Measurements from ENCODE around the gene LVRN. TPM values are rescaled to one million over a fixed set of nuclear protein-coding genes. Genes with fewer than 3 reads are reported as not detected.

LVRN gene
- polyA plus RNA-seq, 3 donors = not detected

DNA sequence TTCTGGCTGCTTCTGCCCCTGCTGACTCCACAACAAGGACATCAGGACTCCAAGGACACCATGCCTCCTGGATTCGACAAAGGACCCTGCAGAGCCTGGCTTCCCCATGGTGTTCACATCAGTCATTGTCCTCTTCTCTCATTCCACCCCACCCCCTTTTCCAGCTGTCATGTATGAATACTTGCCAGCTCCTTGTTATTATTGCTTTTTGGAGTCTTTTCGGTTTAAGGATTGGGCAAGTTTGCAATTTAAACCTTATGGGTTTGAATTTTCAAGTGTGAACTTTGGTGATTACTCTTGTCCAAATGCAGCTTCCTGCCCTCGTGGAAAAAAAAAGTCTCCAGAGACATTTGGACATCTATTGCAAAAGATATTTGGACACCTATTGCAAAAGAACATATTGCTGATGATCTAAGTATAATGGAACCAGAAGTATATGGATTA lies 14.2 kb upstream of the LVRN start:
- Histone ChIP-seq H3K36me3 (replicated peaks in 1 of 2; ENCODE audit: control insufficient read depth in 1 of 2, insufficient read depth in 2 of 2, low read length in 2 of 2) (no peaks in the 10 kb centered on the region), H3K27me3 (ENCODE audit: control insufficient read depth in 2 of 2, insufficient read depth in 2 of 2, low read length in 2 of 2) (no peaks in the 10 kb centered on the region), H3K9ac (ENCODE audit: insufficient read depth, low read length, poor library complexity, severe bottlenecking) (no peak overlapping the region), H4K20me1 (ENCODE audit: insufficient read depth, low read length) (no peaks in the 10 kb centered on the region), H3K4me3 (replicated peaks in 1 of 3; ENCODE audit: low read depth in 2 of 3, low read length in 3 of 3) (no peak overlapping the region), H3K4me2 (replicated peaks; ENCODE audit: extremely low read depth, low read length, poor library complexity, severe bottlenecking) (no peak overlapping the region), H3K27ac (ENCODE audit: low read depth in 1 of 2, low read length in 2 of 2) (no peak overlapping the region), H3K79me2 (ENCODE audit: insufficient read depth, low read length) (no peaks in the 10 kb centered on the region), H3K9me3 (replicated peaks in 1 of 2; ENCODE audit: control insufficient read depth in 1 of 2, insufficient read depth in 1 of 2, low read length in 2 of 2) (no peaks in the 10 kb centered on the region), H2AFZ (ENCODE audit: insufficient read depth, low read depth, low read length, poor library complexity, severe bottlenecking) (no peak overlapping the region), H3K4me1 (ENCODE audit: control insufficient read depth in 1 of 2, insufficient read depth in 2 of 2, low read length in 2 of 2) (peaks cover 0 to 7% of the 10 kb centered on the region in 2 donors)
- intact Hi-C loops (cut with micrococcal nuclease) = no loop called here
- Mint-ChIP-seq H3K4me3 (no peak overlapping the region), H3K36me3 (no peaks in the 10 kb centered on the region), H3K27ac (peak overlapping the region in 3 of 7 donors; percentile 1 to 46 (median 2)), H3K9me3 (peaks cover 0 to 8% (median 2%) of the 10 kb centered on the region in 7 donors), H3K27me3 (ENCODE audit: low read depth in 3 of 3) (peaks cover 2 to 7% (median 5%) of the 10 kb centered on the region in 3 donors), H3K4me1 (peaks cover 8% of the 10 kb centered on the region)
- TF ChIP-seq, protein P1, sequence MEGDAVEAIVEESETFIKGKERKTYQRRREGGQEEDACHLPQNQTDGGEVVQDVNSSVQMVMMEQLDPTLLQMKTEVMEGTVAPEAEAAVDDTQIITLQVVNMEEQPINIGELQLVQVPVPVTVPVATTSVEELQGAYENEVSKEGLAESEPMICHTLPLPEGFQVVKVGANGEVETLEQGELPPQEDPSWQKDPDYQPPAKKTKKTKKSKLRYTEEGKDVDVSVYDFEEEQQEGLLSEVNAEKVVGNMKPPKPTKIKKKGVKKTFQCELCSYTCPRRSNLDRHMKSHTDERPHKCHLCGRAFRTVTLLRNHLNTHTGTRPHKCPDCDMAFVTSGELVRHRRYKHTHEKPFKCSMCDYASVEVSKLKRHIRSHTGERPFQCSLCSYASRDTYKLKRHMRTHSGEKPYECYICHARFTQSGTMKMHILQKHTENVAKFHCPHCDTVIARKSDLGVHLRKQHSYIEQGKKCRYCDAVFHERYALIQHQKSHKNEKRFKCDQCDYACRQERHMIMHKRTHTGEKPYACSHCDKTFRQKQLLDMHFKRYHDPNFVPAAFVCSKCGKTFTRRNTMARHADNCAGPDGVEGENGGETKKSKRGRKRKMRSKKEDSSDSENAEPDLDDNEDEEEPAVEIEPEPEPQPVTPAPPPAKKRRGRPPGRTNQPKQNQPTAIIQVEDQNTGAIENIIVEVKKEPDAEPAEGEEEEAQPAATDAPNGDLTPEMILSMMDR (IDR thresholded peaks at IDR 0.05) = no peak
- WGBS (ENCODE audit: insufficient coverage) = 75% methylated on average over 1 of the region's 3 CpGs
- no peak for DNase-seq

- H3K4me2 ChIP-seq (replicated peaks; ENCODE audit: extremely low read depth, low read length, poor library complexity, severe bottlenecking) = no peak overlapping the region
- peaks cover 8% of the 10 kb centered on the region for H3K4me1 Mint-ChIP-seq
- H3K27ac ChIP-seq (ENCODE audit: low read depth in 1 of 2, low read length in 2 of 2) = no peak overlapping the region
- H3K27ac Mint-ChIP-seq = no peak overlapping the region
- H3K9me3 ChIP-seq (replicated peaks in 1 of 2; ENCODE audit: control insufficient read depth in 1 of 2, insufficient read depth in 1 of 2, low read length in 2 of 2) = no peaks in the 10 kb centered on the region
- H3K36me3 ChIP-seq (replicated peaks in 1 of 2; ENCODE audit: control insufficient read depth in 1 of 2, insufficient read depth in 2 of 2, low read length in 2 of 2) = no peaks in the 10 kb centered on the region
- H3K27me3 Mint-ChIP-seq (ENCODE audit: low read depth in 3 of 3) = peaks cover 4 to 7% (median 5%) of the 10 kb centered on the region in 3 donors
- H3K4me3 Mint-ChIP-seq = no peak overlapping the region
- WGBS (ENCODE audit: insufficient coverage) = 83% methylated on average over 1 of the region's 1 CpG
- TF ChIP-seq, protein P1 (IDR thresholded peaks at IDR 0.05) = no peak
- H2AFZ ChIP-seq (ENCODE audit: insufficient read depth, low read depth, low read length, poor library complexity, severe bottlenecking) = no peak overlapping the region
- H3K9me3 Mint-ChIP-seq = peaks cover 0 to 6% (median 2%) of the 10 kb centered on the region in 7 donors
- peaks cover 0 to 7% of the 10 kb centered on the region in 2 donors for H3K4me1 ChIP-seq (ENCODE audit: control insufficient read depth in 1 of 2, insufficient read depth in 2 of 2, low read length in 2 of 2)
- no peaks in the 10 kb centered on the region for H3K79me2 ChIP-seq (ENCODE audit: insufficient read depth, low read length)
- no peaks in the 10 kb centered on the region for H4K20me1 ChIP-seq (ENCODE audit: insufficient read depth, low read length)
- peaks cover 0 to 3% of the 10 kb centered on the region in 2 donors for H3K27me3 ChIP-seq (ENCODE audit: control insufficient read depth in 2 of 2, insufficient read depth in 2 of 2, low read length in 2 of 2)
- DNase-seq = no peak
- intact Hi-C loops (cut with micrococcal nuclease) = no loop called here
- no peaks in the 10 kb centered on the region for H3K36me3 Mint-ChIP-seq
- H3K9ac ChIP-seq (ENCODE audit: insufficient read depth, low read length, poor library complexity, severe bottlenecking) = no peak overlapping the region
- H3K4me3 ChIP-seq (replicated peaks in 1 of 3; ENCODE audit: low read depth in 2 of 3, low read length in 3 of 3) = no peak overlapping the region
Observed at GRCh38 chr5:115949096-115949495, 13.2 kb upstream of the LVRN start.
